NCI-H187 (cell line): Measurements from ENCODE around the gene ADSL.
"Not testable (repeated sequence)": the region's sequence is repeated elsewhere in the genome, so short reads cannot be mapped to it uniquely, and the experiment has no call there.

Experiments
- DNase-seq, 2 experiments: peaks; one replicate each; lab custom pipeline; 2025; lab: John Stamatoyannopoulos, UW

Gene ADSL

GRCh38 chr22:40374567-40374966 lies 28.3 kb downstream of the ADSL start:
- DNase-seq = no peak

GRCh38 chr22:40376149-40376548 lies 29.8 kb downstream of the ADSL start:
- DNase-seq = no peak

GRCh38 chr22:40377931-40378330 lies 31.6 kb downstream of the ADSL start:
- DNase-seq = no peak

- DNase-seq = not testable (repeated sequence)
These were observed 32.1 kb downstream of the ADSL start for GRCh38 chr22:40378448-40378847.

- no peak for DNase-seq
These were observed 35.2 kb downstream of the ADSL start for GRCh38 chr22:40381461-40381860.

GRCh38 chr22:40383905-40384304 lies 37.6 kb downstream of the ADSL start:
- no peak for DNase-seq

- no peak for DNase-seq
These were observed 38.9 kb downstream of the ADSL start for GRCh38 chr22:40385036-40385782.

GRCh38 chr22:40387746-40388145 lies 41.4 kb downstream of the ADSL start:
- no peak for DNase-seq

- no peak for DNase-seq
These were observed 41.9 kb downstream of the ADSL start for GRCh38 chr22:40388231-40388630.

- DNase-seq = no peak
These were observed 45.1 kb downstream of the ADSL start for GRCh38 chr22:40391417-40391816.

- DNase-seq = no peak
These were observed 46.3 kb downstream of the ADSL start for GRCh38 chr22:40392618-40393017.

- no peak for DNase-seq
These were observed 48.3 kb downstream of the ADSL start for GRCh38 chr22:40394607-40395006.

- DNase-seq = no peak
These were observed 49.3 kb downstream of the ADSL start for GRCh38 chr22:40395607-40396006.

- DNase-seq = no peak
These were observed 50.6 kb downstream of the ADSL start for GRCh38 chr22:40396882-40397281.

- DNase-seq = no peak
These were observed 51.1 kb downstream of the ADSL start for GRCh38 chr22:40397396-40397795.

GRCh38 chr22:40399621-40400020 lies 53.3 kb downstream of the ADSL start:
- DNase-seq = no peak

GRCh38 chr22:40400159-40400558 lies 53.9 kb downstream of the ADSL start:
- DNase-seq = no peak

GRCh38 chr22:40401532-40401931 lies 55.2 kb downstream of the ADSL start:
- DNase-seq = no peak

- no peak for DNase-seq
These were observed 55.7 kb downstream of the ADSL start for GRCh38 chr22:40401981-40402406.

- no peak for DNase-seq
These were observed 56.8 kb downstream of the ADSL start for GRCh38 chr22:40403141-40403540.

GRCh38 chr22:40403651-40404050 lies 57.4 kb downstream of the ADSL start:
- DNase-seq = no peak

- no peak for DNase-seq
These were observed 58.2 kb downstream of the ADSL start for GRCh38 chr22:40404251-40405177.
